Ascending aorta (tissue), 2 donors: Measurements from ENCODE around the gene VPS26C. TPM values are rescaled to one million over a fixed set of nuclear protein-coding genes. Genes with fewer than 3 reads are reported as not detected.

Experiments
- DNase-seq, 2 donors: peaks; one replicate each; pipeline ENCODE4 v3.0.0-alpha.2; 2019; ENCODE audit warnings: low spot score in 2 of 2
- H3K27ac ChIP-seq, 2 donors: fragments of 200-600 bp; sonication (generic); one replicate each; pipeline ENCODE4 v1.5.1; 2016 to 2017; ENCODE audit warnings: mild to moderate bottlenecking in 1 of 2
- H3K27me3 ChIP-seq: fragments of 200-600 bp; sonication (generic); one replicate; pipeline ENCODE4 v1.5.1; 2017
- H3K36me3 ChIP-seq, 2 donors: fragments of 200-600 bp; sonication (generic); one replicate each; pipeline ENCODE4 v1.5.1; 2016
- H3K4me1 ChIP-seq, 2 donors: fragments of 200-600 bp; sonication (generic); one replicate each; pipeline ENCODE4 v1.5.1; 2016 to 2017; ENCODE audit warnings: mild to moderate bottlenecking in 1 of 2
- H3K4me3 ChIP-seq, 2 donors: fragments of 200-600 bp; sonication (generic); one replicate each; pipeline ENCODE4 v1.5.1; 2016 to 2017; ENCODE audit warnings: mild to moderate bottlenecking in 1 of 2
- H3K9me3 ChIP-seq, 2 donors: fragments of 200-600 bp; sonication (generic); one replicate each; pipeline ENCODE4 v1.5.1; 2016
- CTCF ChIP-seq, 3 experiments: fragments of 200-600 bp in 2 of 3; fragments of 450-650 bp in 1 of 3; sonication (generic) in 2 of 3; IDR thresholded peaks; one replicate each; pipeline ENCODE4 v1.5.1; 2016 to 2019; ENCODE audit warnings: antibody characterized with exemption in 3 of 3, mild to moderate bottlenecking in 1 of 3, moderate library complexity in 1 of 3
- intact Hi-C: fragments of 100-400 bp; cut with DNase I; formaldehyde crosslinking; loops from one replicate; pipeline ENCODE4 v1.15.1; 2023
- total RNA-seq: library from RNA; depleted of rRNA; stranded (reverse); fragments of >200 nt; gene quantifications from one replicate; pipeline ENCODE4 v1.1.0, GENCODE V29; 2016

The VPS26C gene
- total RNA-seq, 1 donor from 2014 or later = 137 TPM

- Histone ChIP-seq H3K4me3 (no peak overlapping the region), H3K4me1 (no peaks in the 10 kb centered on the region), H3K9me3 (no peaks in the 10 kb centered on the region), H3K27ac (no peak overlapping the region), H3K27me3 (no peaks in the 10 kb centered on the region), H3K36me3 (peaks cover 27 to 40% of the 10 kb centered on the region in 2 donors)
- intact Hi-C loops = no loop called here
- TF ChIP-seq CTCF (IDR thresholded peaks at IDR 0.05) = no peak
- no peak for DNase-seq
Measured at GRCh38 chr21:37241426-37241825, 25.7 kb downstream of the VPS26C start.

- Histone ChIP-seq H3K4me1 (no peaks in the 10 kb centered on the region), H3K27ac (no peak overlapping the region), H3K9me3 (no peaks in the 10 kb centered on the region), H3K27me3 (no peaks in the 10 kb centered on the region), H3K4me3 (no peak overlapping the region), H3K36me3 (peaks cover 27 to 42% of the 10 kb centered on the region in 2 donors)
- TF ChIP-seq CTCF (IDR thresholded peaks at IDR 0.05) = no peak
- intact Hi-C loops = no loop called here
- DNase-seq = no peak
Measured at GRCh38 chr21:37240978-37241377, 26.2 kb downstream of the VPS26C start.

- no peak for DNase-seq
- intact Hi-C loops = no loop called here
Measured at GRCh38 chr21:37237764-37238163, 29.4 kb downstream of the VPS26C start.

GRCh38 chr21:37237346-37237745, 29.8 kb downstream of the VPS26C start:
- Histone ChIP-seq H3K9me3 (no peaks in the 10 kb centered on the region), H3K36me3 (peaks cover 43 to 59% of the 10 kb centered on the region in 2 donors), H3K4me3 (no peak overlapping the region), H3K4me1 (no peaks in the 10 kb centered on the region), H3K27ac (no peak overlapping the region), H3K27me3 (no peaks in the 10 kb centered on the region)
- no peak for TF ChIP-seq CTCF (IDR thresholded peaks at IDR 0.05)
- intact Hi-C loops = no loop called here
- no peak for DNase-seq

More at GRCh38 chr21:37237764-37238163, 29.4 kb downstream of the VPS26C start:
- Histone ChIP-seq H3K27ac (no peak overlapping the region), H3K9me3 (no peaks in the 10 kb centered on the region), H3K4me1 (no peaks in the 10 kb centered on the region), H3K4me3 (no peak overlapping the region), H3K27me3 (no peaks in the 10 kb centered on the region), H3K36me3 (peaks cover 38 to 55% of the 10 kb centered on the region in 2 donors)
- TF ChIP-seq CTCF (IDR thresholded peaks at IDR 0.05) = no peak

GRCh38 chr21:37233551-37234146, 33.5 kb downstream of the VPS26C start:
- intact Hi-C loops = no loop called here
- H3K4me3 ChIP-seq = no peak overlapping the region
- H3K27ac ChIP-seq = no peak overlapping the region
- no peak for DNase-seq
- no peaks in the 10 kb centered on the region for H3K27me3 ChIP-seq
- TF ChIP-seq CTCF (IDR thresholded peaks at IDR 0.05) = no peak
- H3K36me3 ChIP-seq = peaks cover 62 to 78% of the 10 kb centered on the region in 2 donors
- no peaks in the 10 kb centered on the region for H3K4me1 ChIP-seq
- H3K9me3 ChIP-seq = no peaks in the 10 kb centered on the region
